GM19193 (cell line): Measurements from ENCODE around the gene WRNIP1.

Experiments used
- POLR2A ChIP-seq: IDR thresholded peaks from 4 replicates; pipeline ENCODE4 v1.6.1; 2011; ENCODE audit not compliant: insufficient read depth, insufficient read length; ENCODE audit errors: extremely low read depth

Gene WRNIP1

GRCh38 chr6:2751871-2752270 lies 13.3 kb upstream of the WRNIP1 start:
- TF ChIP-seq POLR2A = no peak

- no peak for TF ChIP-seq POLR2A
Observed at GRCh38 chr6:2752477-2753109, 12.6 kb upstream of the WRNIP1 start.

- TF ChIP-seq POLR2A = no peak
Observed at GRCh38 chr6:2753110-2753489, 12.1 kb upstream of the WRNIP1 start.

- TF ChIP-seq POLR2A = no peak
Observed at GRCh38 chr6:2753743-2754142, 11.4 kb upstream of the WRNIP1 start.

GRCh38 chr6:2754393-2754792 lies 10.8 kb upstream of the WRNIP1 start:
- TF ChIP-seq POLR2A = no peak

- TF ChIP-seq POLR2A = no peak
Observed at GRCh38 chr6:2754911-2755310, 10.3 kb upstream of the WRNIP1 start.

GRCh38 chr6:2755456-2755855 lies 9.7 kb upstream of the WRNIP1 start:
- TF ChIP-seq POLR2A = no peak

GRCh38 chr6:2756241-2756640 lies 9.0 kb upstream of the WRNIP1 start:
- no peak for TF ChIP-seq POLR2A

GRCh38 chr6:2756687-2757224 lies 8.4 kb upstream of the WRNIP1 start:
- no peak for TF ChIP-seq POLR2A

- TF ChIP-seq POLR2A = no peak
Observed at GRCh38 chr6:2758980-2759379, 6.2 kb upstream of the WRNIP1 start.

GRCh38 chr6:2760882-2761842 lies 4.0 kb upstream of the WRNIP1 start:
- no peak for TF ChIP-seq POLR2A

GRCh38 chr6:2763345-2763841 lies 1.8 kb upstream of the WRNIP1 start:
- no peak for TF ChIP-seq POLR2A

GRCh38 chr6:2763876-2764540 lies 1.2 kb upstream of the WRNIP1 start:
- TF ChIP-seq POLR2A = no peak

GRCh38 chr6:2764610-2765165 lies 505 bp upstream of the WRNIP1 start:
- TF ChIP-seq POLR2A = peak; percentile 83

- peak; percentile 6 for TF ChIP-seq POLR2A
Observed at GRCh38 chr6:2765896-2766766, 938 bp downstream of the WRNIP1 start.
